Activated naive CD8-positive, alpha-beta T cell (primary cell): ENCODE data around the gene OR2A12.
"Not testable (repeated sequence)": the region's sequence is repeated elsewhere in the genome, so short reads cannot be mapped to it uniquely, and the experiment has no call there.

Experiments used
- H3K27ac Mint-ChIP-seq: one replicate; pipeline ENCODE4 v1.8.0; 2021; ENCODE audit warnings: mixed read lengths
- H3K27me3 Mint-ChIP-seq: one replicate; pipeline ENCODE4 v1.8.0; 2021; ENCODE audit warnings: mixed read lengths
- H3K36me3 Mint-ChIP-seq: one replicate; pipeline ENCODE4 v1.8.0; 2021; ENCODE audit warnings: mixed read lengths
- H3K4me1 Mint-ChIP-seq: one replicate; pipeline ENCODE4 v1.8.0; 2021; ENCODE audit warnings: low read depth, mixed read lengths
- H3K4me3 Mint-ChIP-seq: one replicate; pipeline ENCODE4 v1.8.0; 2021; ENCODE audit warnings: mild to moderate bottlenecking, mixed read lengths
- H3K9me3 Mint-ChIP-seq: one replicate; pipeline ENCODE4 v1.8.0; 2021; ENCODE audit warnings: low read depth, mixed read lengths

OR2A12 gene

GRCh38 chr7:144098776-144099175 is 12.7 kb downstream of the OR2A12 start:
- no peaks in the 10 kb centered on the region for H3K36me3 Mint-ChIP-seq
- no peak overlapping the region for H3K4me3 Mint-ChIP-seq
- peaks cover 3% of the 10 kb centered on the region for H3K27me3 Mint-ChIP-seq
- H3K27ac Mint-ChIP-seq: no peak overlapping the region
- no peaks in the 10 kb centered on the region for H3K9me3 Mint-ChIP-seq
- peaks cover 20% of the 10 kb centered on the region for H3K4me1 Mint-ChIP-seq

- no peaks in the 10 kb centered on the region for H3K9me3 Mint-ChIP-seq
- H3K27ac Mint-ChIP-seq: no peak overlapping the region
- H3K4me1 Mint-ChIP-seq: peaks cover 20% of the 10 kb centered on the region
- peaks cover 3% of the 10 kb centered on the region for H3K27me3 Mint-ChIP-seq
- no peaks in the 10 kb centered on the region for H3K36me3 Mint-ChIP-seq
- H3K4me3 Mint-ChIP-seq: no peak overlapping the region
Observed at GRCh38 chr7:144100607-144101006, 14.5 kb downstream of the OR2A12 start.

GRCh38 chr7:144102041-144102440 is 16.0 kb downstream of the OR2A12 start:
- no peaks in the 10 kb centered on the region for H3K9me3 Mint-ChIP-seq
- no peak overlapping the region for H3K4me3 Mint-ChIP-seq
- no peaks in the 10 kb centered on the region for H3K36me3 Mint-ChIP-seq
- H3K4me1 Mint-ChIP-seq: peaks cover 20% of the 10 kb centered on the region
- H3K27me3 Mint-ChIP-seq: peaks cover 2% of the 10 kb centered on the region
- no peak overlapping the region for H3K27ac Mint-ChIP-seq

GRCh38 chr7:144105211-144105610 is 19.1 kb downstream of the OR2A12 start:
- Mint-ChIP-seq H3K36me3 (no peaks in the 10 kb centered on the region), H3K4me3 (no peak overlapping the region), H3K4me1 (peaks cover 15% of the 10 kb centered on the region)

GRCh38 chr7:144109283-144109682 is 23.2 kb downstream of the OR2A12 start, which contains the start of gene OR2A2:
Gene OR2A2, plus strand, starts transcription at chr7:144109583. Its CDS starts 0 bp downstream, at chr7:144109583.
- H3K9me3 Mint-ChIP-seq: no peaks in the 10 kb centered on the region
- H3K4me1 Mint-ChIP-seq: no peaks in the 10 kb centered on the region
- H3K36me3 Mint-ChIP-seq: no peaks in the 10 kb centered on the region
- H3K27ac Mint-ChIP-seq: no peak within 1 kb of the TSS
- H3K27me3 Mint-ChIP-seq: peaks cover 7% of the 10 kb centered on the region
- H3K4me3 Mint-ChIP-seq: no peak within 1 kb of the TSS

More at GRCh38 chr7:144105211-144105610, 19.1 kb downstream of the OR2A12 start:
- Mint-ChIP-seq H3K27ac (no peak overlapping the region), H3K27me3 (peaks cover 2% of the 10 kb centered on the region), H3K9me3 (no peaks in the 10 kb centered on the region)

GRCh38 chr7:144110272-144110671 is 24.2 kb downstream of the OR2A12 start:
- peaks cover 7% of the 10 kb centered on the region for H3K27me3 Mint-ChIP-seq
- no peaks in the 10 kb centered on the region for H3K9me3 Mint-ChIP-seq
- H3K36me3 Mint-ChIP-seq: no peaks in the 10 kb centered on the region
- H3K27ac Mint-ChIP-seq: no peak overlapping the region
- no peak overlapping the region for H3K4me3 Mint-ChIP-seq
- H3K4me1 Mint-ChIP-seq: no peaks in the 10 kb centered on the region

- H3K4me3 Mint-ChIP-seq: no peak overlapping the region
- H3K36me3 Mint-ChIP-seq: no peaks in the 10 kb centered on the region
- no peaks in the 10 kb centered on the region for H3K4me1 Mint-ChIP-seq
- H3K9me3 Mint-ChIP-seq: no peaks in the 10 kb centered on the region
- H3K27ac Mint-ChIP-seq: no peak overlapping the region
- peaks cover 9% of the 10 kb centered on the region for H3K27me3 Mint-ChIP-seq
Observed at GRCh38 chr7:144113651-144114050, 27.6 kb downstream of the OR2A12 start.

GRCh38 chr7:144118341-144118740 is 32.3 kb downstream of the OR2A12 start:
- Mint-ChIP-seq H3K27ac (no peak overlapping the region), H3K9me3 (no peaks in the 10 kb centered on the region), H3K27me3 (peaks cover 1% of the 10 kb centered on the region), H3K36me3 (no peaks in the 10 kb centered on the region), H3K4me3 (no peak overlapping the region), H3K4me1 (no peaks in the 10 kb centered on the region)

- Mint-ChIP-seq H3K4me1 (no peaks in the 10 kb centered on the region), H3K27ac (no peak within 1 kb of the TSS)
Observed at GRCh38 chr7:144122876-144123275, 36.8 kb downstream of the OR2A12 start, which contains the start of gene OR2A14. Gene OR2A14, plus strand, starts transcription at chr7:144123176. Its CDS starts 5,937 bp downstream, at chr7:144129113.

GRCh38 chr7:144127714-144128334 is 41.7 kb downstream of the OR2A12 start:
- H3K27ac Mint-ChIP-seq: no peak overlapping the region
- no peaks in the 10 kb centered on the region for H3K4me1 Mint-ChIP-seq
- H3K9me3 Mint-ChIP-seq: no peaks in the 10 kb centered on the region
- no peaks in the 10 kb centered on the region for H3K36me3 Mint-ChIP-seq
- H3K27me3 Mint-ChIP-seq: no peaks in the 10 kb centered on the region
- H3K4me3 Mint-ChIP-seq: no peak overlapping the region

More at GRCh38 chr7:144122876-144123275, 36.8 kb downstream of the OR2A12 start, which contains the start of gene OR2A14:
- Mint-ChIP-seq H3K4me3 (no peak within 1 kb of the TSS), H3K36me3 (no peaks in the 10 kb centered on the region), H3K27me3 (no peaks in the 10 kb centered on the region), H3K9me3 (no peaks in the 10 kb centered on the region)

- not testable (repeated sequence) for H3K36me3 Mint-ChIP-seq, H3K9me3 Mint-ChIP-seq, H3K4me1 Mint-ChIP-seq, H3K27ac Mint-ChIP-seq, H3K4me3 Mint-ChIP-seq, H3K27me3 Mint-ChIP-seq
Observed at GRCh38 chr7:144129601-144130000, 43.5 kb downstream of the OR2A12 start.

GRCh38 chr7:144130730-144131129 is 44.7 kb downstream of the OR2A12 start:
- no peaks in the 10 kb centered on the region for H3K27me3 Mint-ChIP-seq
- H3K36me3 Mint-ChIP-seq: no peaks in the 10 kb centered on the region
- H3K4me1 Mint-ChIP-seq: no peaks in the 10 kb centered on the region
- no peak overlapping the region for H3K27ac Mint-ChIP-seq
- H3K4me3 Mint-ChIP-seq: no peak overlapping the region
- no peaks in the 10 kb centered on the region for H3K9me3 Mint-ChIP-seq

- Mint-ChIP-seq H3K27ac (no peak overlapping the region), H3K36me3 (no peaks in the 10 kb centered on the region), H3K27me3 (peaks cover 4% of the 10 kb centered on the region), H3K4me1 (no peaks in the 10 kb centered on the region), H3K9me3 (no peaks in the 10 kb centered on the region), H3K4me3 (no peak overlapping the region)
Observed at GRCh38 chr7:144132262-144132661, 46.2 kb downstream of the OR2A12 start.

- no peak overlapping the region for H3K27ac Mint-ChIP-seq
- no peaks in the 10 kb centered on the region for H3K36me3 Mint-ChIP-seq
- H3K4me1 Mint-ChIP-seq: no peaks in the 10 kb centered on the region
- no peak overlapping the region for H3K4me3 Mint-ChIP-seq
- peaks cover 4% of the 10 kb centered on the region for H3K27me3 Mint-ChIP-seq
- H3K9me3 Mint-ChIP-seq: no peaks in the 10 kb centered on the region
Observed at GRCh38 chr7:144133307-144133706, 47.2 kb downstream of the OR2A12 start.

GRCh38 chr7:144134116-144134515 is 48.0 kb downstream of the OR2A12 start:
- H3K36me3 Mint-ChIP-seq: no peaks in the 10 kb centered on the region
- no peak overlapping the region for H3K27ac Mint-ChIP-seq
- peaks cover 4% of the 10 kb centered on the region for H3K27me3 Mint-ChIP-seq
- H3K9me3 Mint-ChIP-seq: no peaks in the 10 kb centered on the region
- no peak overlapping the region for H3K4me3 Mint-ChIP-seq
- H3K4me1 Mint-ChIP-seq: no peaks in the 10 kb centered on the region

GRCh38 chr7:144137501-144137900 is 51.4 kb downstream of the OR2A12 start:
- no peak overlapping the region for H3K27ac Mint-ChIP-seq
- peaks cover 3% of the 10 kb centered on the region for H3K36me3 Mint-ChIP-seq
- peaks cover 6% of the 10 kb centered on the region for H3K27me3 Mint-ChIP-seq
- no peaks in the 10 kb centered on the region for H3K9me3 Mint-ChIP-seq
- H3K4me3 Mint-ChIP-seq: no peak overlapping the region
- H3K4me1 Mint-ChIP-seq: no peaks in the 10 kb centered on the region
